ENCODE measurements around the gene SUPT4H1.

Gene SUPT4H1

GRCh38 chr17:58317421-58318064 lies 34.5 kb downstream of the SUPT4H1 start:
- peak; percentile 39 for DNase-seq
- Histone ChIP-seq H3K36me3 (replicated peaks) (no peaks in the 10 kb centered on the region), H3K4me3 (ENCODE audit: low read depth, low read length) (no peak overlapping the region), H3K27ac (no peak overlapping the region), H3K27me3 (replicated peaks) (no peaks in the 10 kb centered on the region)
- TF ChIP-seq CTCF (IDR thresholded peaks at IDR 0.05; ENCODE audit: low read depth, low read length, missing control alignments): peak; percentile 86
- in situ Hi-C loops (cut with HindIII; ENCODE audit: low pct_ligation_motif_present, low sequenced_read_pairs): no loop called here

GRCh38 chr17:58316260-58316960 lies 35.6 kb downstream of the SUPT4H1 start:
- DNase-seq: no peak
- in situ Hi-C loops (cut with HindIII; ENCODE audit: low pct_ligation_motif_present, low sequenced_read_pairs): no loop called here
- TF ChIP-seq CTCF (IDR thresholded peaks at IDR 0.05; ENCODE audit: low read depth, low read length, missing control alignments): no peak
- Histone ChIP-seq H3K36me3 (replicated peaks) (no peaks in the 10 kb centered on the region), H3K27ac (no peak overlapping the region), H3K4me3 (ENCODE audit: low read depth, low read length) (no peak overlapping the region), H3K27me3 (replicated peaks) (no peaks in the 10 kb centered on the region)

GRCh38 chr17:58315750-58316149 lies 36.3 kb downstream of the SUPT4H1 start:
- no peak for TF ChIP-seq CTCF (IDR thresholded peaks at IDR 0.05; ENCODE audit: low read depth, low read length, missing control alignments)
- Histone ChIP-seq H3K36me3 (replicated peaks) (no peaks in the 10 kb centered on the region), H3K27me3 (replicated peaks) (no peaks in the 10 kb centered on the region), H3K4me3 (ENCODE audit: low read depth, low read length) (no peak overlapping the region), H3K27ac (no peak overlapping the region)
- in situ Hi-C loops (cut with HindIII; ENCODE audit: low pct_ligation_motif_present, low sequenced_read_pairs): no loop called here
- DNase-seq: no peak

- no peaks in the 10 kb centered on the region for H3K36me3 ChIP-seq (replicated peaks)
- TF ChIP-seq CTCF (IDR thresholded peaks at IDR 0.05; ENCODE audit: low read depth, low read length, missing control alignments): no peak
- H3K4me3 ChIP-seq (ENCODE audit: low read depth, low read length): no peak overlapping the region
- no peak overlapping the region for H3K27ac ChIP-seq
- no peaks in the 10 kb centered on the region for H3K27me3 ChIP-seq (replicated peaks)
- DNase-seq: no peak
- in situ Hi-C loops (cut with HindIII; ENCODE audit: low pct_ligation_motif_present, low sequenced_read_pairs): no loop called here
Observed at GRCh38 chr17:58315281-58315711, 36.7 kb downstream of the SUPT4H1 start.

GRCh38 chr17:58314706-58315015 lies 37.3 kb downstream of the SUPT4H1 start:
- in situ Hi-C loops (cut with HindIII; ENCODE audit: low pct_ligation_motif_present, low sequenced_read_pairs): no loop called here
- Histone ChIP-seq H3K36me3 (replicated peaks) (no peaks in the 10 kb centered on the region), H3K27me3 (replicated peaks) (no peaks in the 10 kb centered on the region), H3K27ac (no peak overlapping the region), H3K4me3 (ENCODE audit: low read depth, low read length) (no peak overlapping the region)
- no peak for TF ChIP-seq CTCF (IDR thresholded peaks at IDR 0.05; ENCODE audit: low read depth, low read length, missing control alignments)
- DNase-seq: no peak
